GM21619 (cell line): ENCODE measurements around the gene MAGOHB.
"Not testable (repeated sequence)": the region's sequence is repeated elsewhere in the genome, so short reads cannot be mapped to it uniquely, and the experiment has no call there.

ENCODE experiments used
- ATAC-seq: cut with Tn5 transposase; IDR thresholded peaks from one replicate; pipeline ENCODE4 v1.9.1; 2021; ENCODE audit not compliant: unreplicated experiment

MAGOHB gene

DNA sequence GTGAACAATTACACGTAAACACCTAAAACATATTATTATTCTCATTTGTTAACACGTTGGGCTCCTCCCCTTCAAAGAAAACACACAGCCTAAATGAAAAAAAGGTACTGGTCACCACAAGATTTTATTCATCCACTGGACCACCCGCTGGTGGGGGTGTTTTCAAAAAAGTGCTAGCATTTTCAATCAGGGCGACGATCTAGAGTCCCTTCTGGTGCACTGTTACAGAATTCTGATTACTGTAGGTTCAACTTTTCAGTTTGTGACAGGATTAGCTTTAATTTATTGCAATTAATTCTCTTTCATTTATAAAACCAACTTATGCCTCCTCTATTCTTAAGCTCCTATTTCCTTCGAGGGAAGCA, 443 bp downstream of the MAGOHB start:
- ATAC-seq: peak; percentile 16

DNA sequence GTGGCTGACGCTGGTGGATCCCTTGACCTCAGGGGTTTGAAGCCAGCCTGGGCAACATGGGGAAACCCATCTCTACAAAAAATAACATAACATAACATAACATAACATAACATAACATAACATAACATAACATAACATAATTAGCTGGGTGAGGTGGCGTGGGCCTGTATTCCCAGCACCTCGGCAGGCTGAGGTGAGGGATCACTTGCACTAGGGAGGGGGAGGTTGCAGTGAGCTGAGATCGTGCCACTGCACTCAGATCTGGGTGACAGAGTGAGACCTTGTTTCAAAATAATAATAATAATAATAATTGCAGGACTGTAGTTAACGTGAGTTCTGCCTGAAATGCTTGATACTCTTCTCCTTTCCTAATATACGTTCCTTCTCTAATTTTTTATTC, 1.3 kb downstream of the MAGOHB start:
- no peak for ATAC-seq

DNA sequence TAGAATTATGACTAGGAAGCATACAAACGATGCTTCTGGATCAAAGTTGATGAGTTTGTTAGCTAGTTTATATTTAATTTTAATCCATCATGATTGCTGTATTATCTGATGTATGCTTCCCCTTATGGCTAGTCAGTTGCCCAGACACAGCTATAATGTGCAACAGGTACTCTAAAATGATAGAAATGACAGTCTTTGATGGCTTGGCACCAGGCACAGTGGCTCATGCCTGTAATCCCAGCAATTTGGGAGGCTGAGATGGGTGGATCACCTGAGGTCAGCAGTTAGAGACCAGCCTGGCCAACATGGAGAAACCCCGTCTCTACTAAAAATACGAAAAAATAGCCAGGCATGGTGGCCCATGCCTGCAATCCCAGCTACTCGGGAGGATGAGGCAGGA, 2.2 kb downstream of the MAGOHB start:
- ATAC-seq: not testable (repeated sequence)

DNA sequence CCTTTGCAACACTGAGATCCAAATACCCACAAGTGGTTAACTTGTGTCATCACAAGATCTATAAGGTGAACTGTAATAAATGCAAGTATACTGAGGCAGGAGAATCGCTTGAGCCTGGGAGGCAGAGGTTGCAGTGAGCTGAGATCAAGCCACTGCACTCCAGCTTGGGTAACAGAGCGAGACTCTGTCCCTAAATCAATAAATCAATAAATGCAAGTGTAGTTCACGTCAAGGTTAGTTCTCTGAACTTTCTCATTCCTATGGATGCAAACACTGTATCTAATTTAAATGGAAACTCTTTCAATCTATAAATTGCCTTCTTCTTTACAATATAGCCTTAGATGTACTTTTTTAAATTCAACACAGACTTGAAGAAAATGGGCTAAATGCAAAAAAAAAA, 3.2 kb downstream of the MAGOHB start:
- no peak for ATAC-seq

DNA sequence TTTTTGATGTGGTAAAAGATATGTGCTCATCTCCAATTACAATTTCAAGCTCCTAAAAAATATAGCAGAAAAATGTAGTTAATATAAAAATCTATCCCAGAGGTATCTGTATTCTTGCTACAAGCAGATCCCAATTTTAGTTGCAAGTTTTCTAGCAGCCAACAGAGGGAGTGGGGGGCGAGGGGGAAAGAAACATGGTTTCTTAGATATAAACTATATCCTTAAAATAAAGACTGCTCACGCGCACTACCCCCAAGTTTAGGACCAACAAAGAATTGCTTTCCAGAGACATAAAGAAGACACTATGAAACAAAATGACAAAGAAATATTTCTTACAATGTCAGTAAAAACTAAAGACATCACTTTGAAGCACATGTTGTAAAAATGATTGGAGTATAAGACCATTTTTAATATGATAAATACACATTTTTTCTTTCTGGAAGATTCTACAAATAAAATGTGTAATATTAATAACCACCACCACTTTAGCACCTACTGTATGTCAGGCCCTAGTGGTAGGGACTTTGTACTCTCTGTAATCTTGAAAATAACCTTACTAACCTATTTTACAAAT, 5.4 kb downstream of the MAGOHB start:
- no peak for ATAC-seq

DNA sequence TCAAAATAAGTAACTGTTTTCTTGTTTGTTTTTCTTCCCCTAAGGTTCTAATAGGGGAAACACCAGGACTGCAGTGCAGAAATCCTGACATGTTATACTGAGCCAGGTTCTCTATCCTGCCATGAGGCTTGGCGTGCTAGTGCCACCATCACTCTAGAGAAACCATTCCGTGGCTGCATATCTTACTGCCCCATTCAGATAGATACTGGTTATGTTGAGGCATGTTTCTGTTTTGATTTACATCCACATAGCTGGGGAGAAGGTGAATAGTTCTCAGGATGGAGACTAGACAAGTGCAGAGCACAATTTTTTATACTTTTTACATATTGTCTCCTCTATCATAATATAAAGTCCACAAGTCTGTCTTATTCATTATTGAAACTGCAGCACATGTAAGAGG, 11.5 kb downstream of the MAGOHB start:
- no peak for ATAC-seq

DNA sequence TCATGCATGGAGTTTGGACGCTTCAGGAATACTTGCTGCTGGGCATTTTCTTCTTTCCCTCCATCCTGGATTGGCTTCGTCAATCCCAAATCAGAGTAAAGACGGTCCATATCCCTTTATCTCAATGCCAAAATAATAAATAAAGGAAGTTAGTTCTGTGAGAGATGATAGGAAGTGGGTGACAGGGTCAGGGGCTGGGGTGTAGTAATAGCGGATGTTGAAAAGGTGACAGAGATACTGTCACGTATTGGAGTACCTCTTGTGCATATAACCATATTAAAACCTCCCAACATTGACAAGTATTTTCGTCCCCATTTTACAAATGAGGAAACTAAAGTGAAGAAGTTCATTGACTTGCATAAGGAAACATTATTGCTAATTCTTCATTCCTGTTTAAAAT, 12.4 kb downstream of the MAGOHB start:
- no peak for ATAC-seq

DNA sequence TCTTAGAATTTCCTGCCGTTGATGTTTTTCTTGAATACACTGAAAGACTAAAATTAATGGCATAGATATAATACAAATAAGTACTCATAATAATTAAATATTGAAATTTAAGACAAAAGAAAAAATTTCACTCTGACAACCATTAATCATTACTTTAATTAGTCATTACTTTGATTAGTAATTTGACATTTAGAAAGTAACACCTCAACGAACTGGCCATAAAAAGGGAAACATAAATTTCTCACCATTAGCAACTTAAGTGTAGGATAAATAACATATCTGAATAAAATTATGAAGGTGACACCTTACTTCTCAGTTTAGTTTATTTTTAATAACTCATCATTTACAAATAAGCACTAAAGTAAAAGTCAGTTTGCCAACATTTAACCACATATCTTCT, 17.5 kb downstream of the MAGOHB start:
- ATAC-seq: no peak

DNA sequence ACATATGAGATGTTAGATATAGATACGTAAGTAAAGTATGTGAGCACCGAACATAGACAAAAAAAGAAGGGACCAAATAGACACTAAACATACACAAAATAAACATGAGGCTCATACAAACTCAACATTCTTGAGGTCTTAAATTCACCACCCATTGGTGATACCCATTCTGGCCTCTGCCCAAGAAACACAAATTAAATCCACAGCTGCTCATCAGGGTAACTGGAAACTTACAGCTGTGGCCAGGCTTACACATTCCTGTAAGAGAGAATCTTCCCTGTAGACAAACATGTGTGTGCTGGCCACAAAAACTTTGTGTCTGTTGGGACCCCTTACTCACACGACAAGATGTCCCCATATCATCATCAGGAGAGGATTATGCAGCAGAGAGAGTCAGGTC, 22.4 kb downstream of the MAGOHB start:
- no peak for ATAC-seq

DNA sequence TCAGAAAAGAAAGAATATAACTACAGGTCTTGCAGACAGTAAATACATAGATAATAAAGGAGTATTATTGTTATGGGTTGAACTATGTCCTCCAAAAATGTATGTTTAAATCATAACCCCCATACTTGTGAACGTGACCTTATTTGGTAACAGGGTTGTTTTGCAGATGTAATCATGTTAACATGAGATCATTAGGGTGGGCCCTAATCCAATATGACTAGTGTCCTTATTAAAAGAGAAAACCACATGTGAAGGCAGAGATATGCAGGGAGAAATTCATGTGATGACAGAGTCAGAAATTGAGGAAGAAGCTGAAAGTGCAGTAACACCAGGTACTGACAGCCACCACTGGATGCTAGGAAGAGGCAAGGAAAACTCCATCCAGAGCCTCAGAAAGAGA, 29.0 kb downstream of the MAGOHB start:
- no peak for ATAC-seq

DNA sequence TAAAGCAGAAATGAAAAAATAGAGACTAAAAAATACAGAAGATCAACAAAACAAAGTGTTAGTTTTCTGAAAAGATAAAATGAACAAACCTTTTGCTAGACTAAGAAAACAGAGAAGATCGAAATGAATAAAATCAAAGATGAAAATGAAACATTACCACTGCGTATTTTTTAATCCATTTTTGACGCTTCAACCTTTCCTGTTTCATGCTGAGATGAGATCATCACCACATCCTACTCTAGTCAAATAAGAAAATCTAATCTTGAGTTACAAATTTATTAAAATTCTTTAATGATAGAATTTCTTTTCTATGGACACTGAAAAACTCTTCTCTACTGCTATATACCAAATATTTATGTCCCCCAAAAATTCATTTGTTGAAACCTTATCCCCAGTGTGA, 30.7 kb downstream of the MAGOHB start:
- ATAC-seq: no peak

DNA sequence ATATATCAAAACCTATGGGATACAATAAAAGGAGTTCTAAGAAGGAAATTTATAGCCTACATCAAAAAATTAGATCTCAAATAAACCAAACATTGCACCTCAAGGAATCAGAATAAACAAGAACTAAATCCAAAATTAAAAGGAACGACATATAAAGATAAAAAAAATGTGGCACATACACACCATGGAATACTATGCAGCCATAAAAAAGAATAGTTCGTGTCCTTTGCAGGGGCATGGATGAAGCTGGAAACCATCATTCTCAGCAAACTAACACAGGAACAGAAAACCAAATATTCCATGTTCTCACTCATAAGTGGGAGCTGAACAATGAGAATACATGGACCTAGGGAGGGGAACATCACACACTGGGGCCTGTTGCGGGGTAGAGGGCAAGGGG, 31.3 kb downstream of the MAGOHB start:
- ATAC-seq: not testable (repeated sequence)

DNA sequence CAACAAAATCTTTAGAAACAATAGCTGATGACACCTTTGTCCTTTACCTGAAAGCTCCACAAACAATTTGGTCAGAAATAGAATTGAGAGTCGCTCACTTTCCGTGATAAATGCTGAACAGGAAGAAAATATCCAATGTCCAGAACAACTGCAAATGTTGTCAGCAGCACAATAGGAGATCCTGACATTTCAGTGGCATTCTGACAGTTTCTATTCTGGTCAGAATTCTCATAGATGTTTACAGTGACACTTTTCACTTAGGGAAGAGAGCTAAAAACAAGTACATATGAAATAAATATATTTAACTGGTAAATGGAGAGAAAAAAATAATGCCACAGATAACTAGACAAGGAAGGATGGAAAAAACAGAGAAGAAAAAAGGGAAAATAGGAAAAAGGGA, 39.1 kb downstream of the MAGOHB start:
- no peak for ATAC-seq

DNA sequence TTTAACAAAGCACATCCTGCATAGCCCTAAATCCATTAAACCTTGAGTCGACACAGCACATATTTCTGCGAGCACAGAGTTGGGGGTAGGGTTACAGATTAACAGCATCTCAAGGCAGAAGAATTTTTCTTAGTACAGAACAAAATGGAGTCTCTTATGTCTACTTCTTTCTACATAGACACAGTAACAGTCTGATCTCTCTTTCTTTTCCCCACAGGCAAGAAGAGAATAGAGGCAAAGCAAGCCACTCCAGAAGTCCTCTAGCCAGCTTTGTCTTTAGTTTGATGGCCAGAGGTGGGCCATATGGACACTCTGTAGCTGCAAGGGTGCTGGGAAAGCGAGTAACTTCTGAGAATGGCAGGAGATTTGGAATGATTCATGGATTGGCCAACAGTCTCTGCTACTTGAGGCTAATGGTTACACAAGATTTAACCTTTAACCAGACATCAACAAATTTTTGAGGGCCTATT, 41.4 kb downstream of the MAGOHB start:
- ATAC-seq: not testable (repeated sequence)

DNA sequence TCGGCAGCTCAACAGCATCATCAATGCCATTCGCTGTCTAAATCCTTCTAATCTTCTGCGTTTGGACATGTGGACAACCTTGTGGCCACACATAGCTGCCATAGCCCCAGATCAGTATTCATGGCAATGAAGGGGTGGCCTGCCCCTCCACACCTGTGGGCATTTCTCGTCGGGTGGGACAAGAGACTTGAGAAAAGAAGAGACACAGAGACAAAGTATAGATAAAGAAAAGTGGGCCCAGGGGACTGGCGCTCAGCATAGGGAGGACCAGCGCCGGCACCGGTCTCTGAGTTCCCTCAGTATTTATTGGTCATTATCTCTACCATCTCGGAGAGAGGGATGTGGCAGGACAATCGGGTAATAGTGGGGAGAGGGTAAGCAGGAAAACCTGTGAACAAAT, 42.3 kb downstream of the MAGOHB start:
- ATAC-seq: no peak

DNA sequence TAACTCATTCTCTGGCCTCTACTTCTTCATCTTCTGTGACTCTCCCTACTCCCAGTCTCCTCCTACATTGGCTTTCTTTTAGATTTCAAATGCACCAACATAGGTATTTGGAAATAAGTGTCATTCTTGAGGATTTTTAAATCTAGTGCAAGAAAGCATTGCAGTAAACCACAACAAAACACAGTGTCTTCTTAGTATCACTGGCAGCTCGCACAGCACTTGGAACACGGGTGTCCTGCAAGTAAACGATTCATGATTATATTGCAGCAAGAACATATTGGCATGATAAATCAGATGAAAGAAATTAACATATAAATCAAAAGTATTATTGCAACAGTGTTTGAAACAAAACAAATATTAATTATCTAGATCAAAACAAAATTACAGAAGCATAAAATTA, 45.6 kb downstream of the MAGOHB start:
- no peak for ATAC-seq

DNA sequence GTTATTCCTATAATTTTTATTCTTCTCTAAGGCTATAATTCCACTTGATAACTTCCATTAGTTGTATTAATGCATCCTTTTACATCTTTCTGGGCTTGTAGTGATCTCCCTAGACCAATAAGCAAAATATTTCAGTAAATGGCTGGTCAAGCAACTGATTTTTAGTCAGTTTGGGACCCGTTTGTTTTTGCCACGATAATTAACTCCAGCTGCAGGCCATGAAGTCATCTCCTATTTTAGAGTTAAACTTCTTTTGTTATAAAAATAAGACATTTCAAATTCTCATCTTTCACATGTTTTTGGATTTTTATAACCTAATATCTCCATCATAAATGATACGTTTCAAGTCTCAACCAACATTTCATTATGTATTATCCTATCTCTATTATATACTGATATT, 49.4 kb downstream of the MAGOHB start:
- ATAC-seq: no peak

DNA sequence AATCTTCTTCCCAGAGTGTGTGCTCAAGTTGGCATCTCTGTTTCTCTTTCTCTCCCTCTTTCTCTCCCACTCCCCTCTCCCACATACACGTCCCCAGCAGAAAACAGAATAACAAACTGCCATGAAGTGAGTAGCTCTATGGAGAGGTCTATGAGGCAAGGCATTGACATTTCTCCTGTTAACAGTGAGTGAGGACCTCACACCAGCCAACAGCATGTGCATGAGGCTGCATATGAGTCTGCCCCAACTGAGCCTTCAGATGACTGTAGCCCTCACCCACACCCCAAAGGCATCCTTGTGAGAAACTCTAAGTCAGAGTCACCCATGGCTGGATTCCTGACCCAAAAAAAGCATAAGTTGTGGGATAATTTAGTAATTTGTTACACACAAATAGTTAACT, 50.4 kb downstream of the MAGOHB start:
- ATAC-seq: no peak

DNA sequence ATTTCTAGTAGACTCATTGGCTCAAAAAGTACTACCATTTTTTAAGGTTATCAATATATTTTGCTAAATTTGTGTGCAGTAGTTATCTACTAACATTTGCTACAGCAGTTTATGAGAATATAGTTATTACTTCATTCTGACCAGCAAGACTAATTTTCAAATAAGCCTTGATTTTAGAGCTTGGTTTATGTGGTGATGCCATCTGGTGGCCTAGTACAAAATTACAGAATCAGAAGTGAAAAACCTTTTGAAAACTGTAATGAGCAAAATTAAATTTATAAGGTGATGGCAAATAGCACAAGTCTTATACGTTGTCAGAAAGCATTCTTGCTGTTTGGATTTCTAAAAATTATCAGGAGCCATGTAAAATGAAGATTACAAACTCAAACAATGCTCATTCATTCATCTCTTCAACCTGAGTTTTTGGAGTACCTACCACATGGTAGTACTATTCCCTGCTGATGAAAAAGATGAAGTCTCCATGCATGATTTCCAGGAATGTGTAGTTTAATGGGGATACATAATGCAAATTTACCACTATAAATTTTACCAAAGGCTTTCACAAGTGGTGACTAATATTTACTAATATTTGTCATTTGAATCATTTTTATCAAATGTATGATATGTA, 51.0 kb downstream of the MAGOHB start:
- no peak for ATAC-seq

DNA sequence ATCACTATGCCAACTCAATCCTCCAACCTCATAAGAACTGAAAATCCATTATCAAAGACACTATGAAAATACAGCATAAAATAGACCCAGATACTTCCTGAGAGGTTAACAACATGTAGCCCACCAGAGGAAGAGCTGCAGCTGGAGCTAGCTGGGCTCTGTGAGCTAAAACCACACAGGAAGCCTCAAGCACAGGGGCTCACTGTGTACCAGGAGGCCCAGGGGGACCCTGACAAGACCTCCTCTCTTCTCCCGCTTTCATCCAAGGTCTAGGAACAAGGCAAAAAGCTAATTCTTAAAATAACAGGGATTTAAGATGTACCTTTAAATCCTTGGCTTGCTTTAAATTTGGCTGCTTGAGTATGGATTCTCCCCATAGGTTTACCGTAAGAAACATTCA, 54.2 kb downstream of the MAGOHB start:
- no peak for ATAC-seq

DNA sequence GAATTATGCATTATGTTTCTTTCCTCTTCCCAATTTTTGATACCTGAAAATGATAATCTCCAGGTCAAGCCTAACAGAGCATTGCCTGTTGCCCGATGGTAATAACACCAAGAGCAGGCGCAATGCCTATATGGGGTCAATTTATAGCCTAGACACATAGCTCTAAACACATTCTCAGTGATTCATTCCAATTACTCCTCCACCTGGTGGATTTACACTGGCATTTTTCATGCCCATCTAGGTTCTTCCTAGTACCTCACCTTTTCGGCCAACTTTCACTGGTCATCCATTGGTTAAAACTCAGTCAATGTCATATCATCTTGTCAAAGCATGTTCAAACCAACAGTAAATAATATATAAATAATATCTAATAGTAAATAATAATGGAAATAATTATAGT, 54.6 kb downstream of the MAGOHB start:
- ATAC-seq: no peak

DNA sequence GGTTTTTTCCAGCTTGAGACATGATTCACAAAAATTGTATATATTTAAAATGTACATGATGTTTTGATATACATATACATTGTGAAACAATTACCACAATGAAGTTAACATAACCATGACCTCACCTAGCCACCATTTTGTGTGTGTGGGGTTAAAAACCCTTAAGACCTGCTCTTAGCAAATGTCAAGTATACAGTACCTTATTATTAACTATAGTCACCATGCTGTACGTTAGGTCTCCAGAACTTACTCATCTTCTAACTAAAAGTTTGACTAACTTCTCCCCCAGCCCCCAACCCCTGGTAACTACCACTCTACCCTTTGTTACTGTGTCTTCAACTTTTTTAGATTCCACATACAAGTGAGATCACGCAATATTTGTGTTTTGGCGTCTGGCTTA, 55.1 kb downstream of the MAGOHB start:
- ATAC-seq: no peak

DNA sequence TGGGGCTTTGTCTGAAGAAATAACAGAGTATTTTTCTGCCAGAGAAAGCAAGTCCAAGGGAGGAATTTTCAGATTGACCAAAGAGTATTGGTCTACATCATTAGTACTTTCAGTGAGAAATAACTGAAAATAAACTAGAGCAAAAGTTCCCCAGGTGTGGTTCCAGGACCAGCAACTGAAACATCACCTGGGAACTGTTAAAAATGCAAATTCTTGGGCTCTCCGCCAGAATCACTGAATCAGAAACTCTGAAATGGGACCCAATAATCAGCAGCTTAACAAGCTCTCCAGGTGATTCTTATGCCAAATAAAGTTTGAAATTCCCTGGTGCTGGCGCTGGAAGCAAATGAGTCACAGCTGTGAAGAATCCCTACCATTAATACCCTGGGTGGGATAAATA, 55.6 kb downstream of the MAGOHB start:
- ATAC-seq: peak; percentile 76
